ENCODE data around the gene CYTH3. TPM values are rescaled to one million over a fixed set of nuclear protein-coding genes. Genes with fewer than 3 reads are reported as not detected.

The CYTH3 gene
- total and polyA plus RNA-seq, 2 of the 8 experiments (the other 6 are each of a cell fraction or from before 2014, with no cell fraction given): 10.3 to 11.9 TPM

GRCh38 chr7:6244021-6244420, 28.4 kb downstream of the CYTH3 start:
- H2BK12ac ChIP-seq (ENCODE audit: low read depth, low read length): no peak overlapping the region
- H3K9ac ChIP-seq (replicated peaks in 1 of 4; ENCODE audit: extremely low read depth in 1 of 4, low read depth in 3 of 4, low read length in 3 of 4): no peak overlapping the region
- WGBS, 2 experiments (ENCODE audit: extremely low coverage in 1 of 2, insufficient coverage in 1 of 2, insufficient read length in 1 of 2, insufficient replicate concordance in 2 of 2, low coverage in 1 of 2, low lambda C conversion rate in 2 of 2, missing lambda C conversion rate in 1 of 2): 97% methylated on average over 3 of the region's 3 CpGs; no CpG with 5 or more reads in 1 of the 2 experiments
- no peak overlapping the region for H3K18ac ChIP-seq (ENCODE audit: extremely low read depth, low read length)
- H2AK5ac ChIP-seq (ENCODE audit: low read depth, low read length): no peak overlapping the region
- no peak overlapping the region for H4K91ac ChIP-seq (replicated peaks; ENCODE audit: insufficient read length, low read length)
- H3K79me2 ChIP-seq (ENCODE audit: control insufficient read depth in 1 of 2, insufficient read depth in 2 of 2, low read length in 2 of 2): no peaks in the 10 kb centered on the region; a peak in 2 of 4 replicates
- no peak overlapping the region for H3K4me3 ChIP-seq (ENCODE audit: extremely low read depth in 1 of 4, insufficient read depth in 2 of 4, low read depth in 3 of 4, low read length in 4 of 4)
- ChIA-PET CTCF (ENCODE audit: partially characterized antibody) (interaction anchor here (0.6 kb wide), 1 partner anchor 14 kb away, joined by 4 read pairs; no protein-coding TSS in a partner anchor), POLR2A (ENCODE audit: partially characterized antibody) (no interaction called here)
- no peaks in the 10 kb centered on the region for H3K36me3 ChIP-seq (ENCODE audit: control insufficient read depth in 2 of 4, insufficient read depth in 4 of 4, low read length in 3 of 4)
- H3K4me1 ChIP-seq (replicated peaks in 1 of 4; ENCODE audit: control insufficient read depth in 3 of 4, insufficient read depth in 4 of 4, low read length in 3 of 4): peaks cover 0 to 5% (median under 1%) of the 10 kb centered on the region in 4 experiments; a peak in 3 of 7 replicates
- no peaks in the 10 kb centered on the region for H3K9me3 ChIP-seq (ENCODE audit: insufficient read depth in 2 of 2, low read depth in 1 of 2, low read length in 1 of 2)
- no peak for TF ChIP-seq BACH1 (IDR thresholded peaks at IDR 0.05; ENCODE audit: low read length)
- no peak for TF ChIP-seq POLR2AphosphoS5 (IDR thresholded peaks at IDR 0.05; ENCODE audit: low read depth, low read length)
- no peak for TF ChIP-seq TCF12 (IDR thresholded peaks at IDR 0.05; ENCODE audit: low read depth, low read length)
- TF ChIP-seq RXRA (IDR thresholded peaks at IDR 0.05; ENCODE audit: insufficient read depth, low read depth, low read length): no peak
- TF ChIP-seq ATF2 (IDR thresholded peaks at IDR 0.05; ENCODE audit: low read length): no peak
- TF ChIP-seq FOSL1 (IDR thresholded peaks at IDR 0.05; ENCODE audit: insufficient read depth, low read depth, low read length): no peak
- TF ChIP-seq CHD2 (IDR thresholded peaks at IDR 0.05; ENCODE audit: low read length): no peak
- no peak overlapping the region for H3K4ac ChIP-seq (replicated peaks; ENCODE audit: insufficient read length, low read depth, low read length)
- H3K27me3 ChIP-seq (replicated peaks in 1 of 4; ENCODE audit: control insufficient read depth in 3 of 4, extremely low read depth in 1 of 4, insufficient read depth in 3 of 4, low read length in 3 of 4): no peaks in the 10 kb centered on the region
- no peak overlapping the region for H3K4me2 ChIP-seq (ENCODE audit: insufficient read depth in 1 of 2, low read depth in 2 of 2, low read length in 2 of 2)
- H3K23me2 ChIP-seq (ENCODE audit: low read depth, low read length): no peaks in the 10 kb centered on the region
- FAIRE-seq (no peak), DNase-seq (ENCODE audit: low read depth in 1 of 2, low spot score in 2 of 2) (no peak)
- no peak overlapping the region for H2BK20ac ChIP-seq (ENCODE audit: low read length)
- no peak overlapping the region for H2AFZ ChIP-seq (ENCODE audit: low read length)
- H2BK15ac ChIP-seq (ENCODE audit: low read length): no peak overlapping the region
- no peaks in the 10 kb centered on the region; the same call in 1 of the 2 replicates for H3K79me1 ChIP-seq (ENCODE audit: low read depth, low read length)
- H2BK5ac ChIP-seq (ENCODE audit: low read depth, low read length): no peak overlapping the region
- H3K14ac ChIP-seq (ENCODE audit: insufficient read length): no peak overlapping the region
- H4K5ac ChIP-seq (ENCODE audit: insufficient read length, low read depth, low read length): no peak overlapping the region
- H3K56ac ChIP-seq (replicated peaks; ENCODE audit: insufficient read length, low read depth, low read length): no peak overlapping the region
- H3K27ac ChIP-seq (ENCODE audit: low read depth, low read length): no peak overlapping the region
- H4K8ac ChIP-seq (ENCODE audit: extremely low read depth, insufficient read depth, low read length): no peak overlapping the region
- no peak overlapping the region for H2BK120ac ChIP-seq (replicated peaks; ENCODE audit: low read depth, low read length)
- H4K20me1 ChIP-seq (replicated peaks in 1 of 2; ENCODE audit: control insufficient read depth in 1 of 2, insufficient read depth in 2 of 2, low read length in 2 of 2): no peaks in the 10 kb centered on the region
- H3K23ac ChIP-seq (ENCODE audit: insufficient read length): no peak overlapping the region

Measured in H1 (cell line).